ENCODE results near the gene CLIP2.

Gene CLIP2

DNA sequence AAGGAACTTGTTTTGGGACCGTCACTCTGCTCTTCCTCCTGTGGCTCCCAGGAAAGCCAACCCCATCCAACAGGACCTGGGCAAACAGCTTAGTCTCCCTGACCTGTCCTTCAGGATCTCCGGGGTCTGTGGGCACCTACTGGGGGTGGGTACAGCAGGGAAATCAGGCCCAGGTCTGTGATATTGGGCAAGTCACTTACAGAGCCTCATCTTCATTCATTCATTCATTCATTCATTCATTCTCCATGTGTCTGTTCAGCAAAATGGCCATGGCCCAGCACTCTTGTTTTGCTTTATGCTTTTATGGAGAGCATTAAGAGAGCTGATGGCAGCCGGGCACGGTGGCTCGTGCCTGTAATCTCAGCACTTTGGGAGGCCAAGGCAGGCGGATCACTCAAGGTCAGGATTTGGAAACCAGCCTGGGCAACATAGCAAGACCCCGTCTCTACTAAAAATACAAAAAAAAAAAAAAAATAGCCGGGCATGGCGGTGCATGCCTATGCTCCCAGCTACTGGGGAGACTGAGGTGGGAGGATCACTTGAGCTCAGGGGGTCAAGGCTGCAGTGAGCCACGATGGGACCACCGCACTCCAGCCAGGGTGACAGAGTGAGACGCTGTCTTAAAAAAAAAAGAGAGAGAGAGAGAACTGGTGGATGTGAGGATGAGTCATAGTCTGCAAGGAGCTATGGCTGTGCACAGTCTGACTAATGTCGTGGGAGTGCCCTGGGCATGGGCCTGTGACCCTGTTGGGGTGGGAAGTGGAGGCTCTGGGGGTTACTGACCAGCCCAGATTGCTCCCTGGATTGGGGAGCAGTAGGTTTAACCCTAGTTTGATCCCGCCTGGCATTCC lies 54.3 kb downstream of the CLIP2 start:
- TF ChIP-seq POLR2AphosphoS5 (IDR thresholded peaks at IDR 0.05; ENCODE audit: low read depth, low read length) (no peak), FOXP2 (optimal IDR thresholded peaks at IDR 0.05; ENCODE audit: borderline replicate concordance, extremely low read depth, extremely low read length, insufficient read depth) (no peak), TAF1 (IDR thresholded peaks at IDR 0.05; ENCODE audit: borderline replicate concordance, insufficient read depth, low read length) (no peak), SIN3A (IDR thresholded peaks at IDR 0.05; ENCODE audit: borderline replicate concordance, insufficient read depth, low read length) (no peak)
- TF ChIP-seq, protein P1, sequence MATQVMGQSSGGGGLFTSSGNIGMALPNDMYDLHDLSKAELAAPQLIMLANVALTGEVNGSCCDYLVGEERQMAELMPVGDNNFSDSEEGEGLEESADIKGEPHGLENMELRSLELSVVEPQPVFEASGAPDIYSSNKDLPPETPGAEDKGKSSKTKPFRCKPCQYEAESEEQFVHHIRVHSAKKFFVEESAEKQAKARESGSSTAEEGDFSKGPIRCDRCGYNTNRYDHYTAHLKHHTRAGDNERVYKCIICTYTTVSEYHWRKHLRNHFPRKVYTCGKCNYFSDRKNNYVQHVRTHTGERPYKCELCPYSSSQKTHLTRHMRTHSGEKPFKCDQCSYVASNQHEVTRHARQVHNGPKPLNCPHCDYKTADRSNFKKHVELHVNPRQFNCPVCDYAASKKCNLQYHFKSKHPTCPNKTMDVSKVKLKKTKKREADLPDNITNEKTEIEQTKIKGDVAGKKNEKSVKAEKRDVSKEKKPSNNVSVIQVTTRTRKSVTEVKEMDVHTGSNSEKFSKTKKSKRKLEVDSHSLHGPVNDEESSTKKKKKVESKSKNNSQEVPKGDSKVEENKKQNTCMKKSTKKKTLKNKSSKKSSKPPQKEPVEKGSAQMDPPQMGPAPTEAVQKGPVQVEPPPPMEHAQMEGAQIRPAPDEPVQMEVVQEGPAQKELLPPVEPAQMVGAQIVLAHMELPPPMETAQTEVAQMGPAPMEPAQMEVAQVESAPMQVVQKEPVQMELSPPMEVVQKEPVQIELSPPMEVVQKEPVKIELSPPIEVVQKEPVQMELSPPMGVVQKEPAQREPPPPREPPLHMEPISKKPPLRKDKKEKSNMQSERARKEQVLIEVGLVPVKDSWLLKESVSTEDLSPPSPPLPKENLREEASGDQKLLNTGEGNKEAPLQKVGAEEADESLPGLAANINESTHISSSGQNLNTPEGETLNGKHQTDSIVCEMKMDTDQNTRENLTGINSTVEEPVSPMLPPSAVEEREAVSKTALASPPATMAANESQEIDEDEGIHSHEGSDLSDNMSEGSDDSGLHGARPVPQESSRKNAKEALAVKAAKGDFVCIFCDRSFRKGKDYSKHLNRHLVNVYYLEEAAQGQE (IDR thresholded peaks at IDR 0.05; ENCODE audit: insufficient read depth in 1 of 2, low read depth in 2 of 2, low read length in 2 of 2): no peak

DNA sequence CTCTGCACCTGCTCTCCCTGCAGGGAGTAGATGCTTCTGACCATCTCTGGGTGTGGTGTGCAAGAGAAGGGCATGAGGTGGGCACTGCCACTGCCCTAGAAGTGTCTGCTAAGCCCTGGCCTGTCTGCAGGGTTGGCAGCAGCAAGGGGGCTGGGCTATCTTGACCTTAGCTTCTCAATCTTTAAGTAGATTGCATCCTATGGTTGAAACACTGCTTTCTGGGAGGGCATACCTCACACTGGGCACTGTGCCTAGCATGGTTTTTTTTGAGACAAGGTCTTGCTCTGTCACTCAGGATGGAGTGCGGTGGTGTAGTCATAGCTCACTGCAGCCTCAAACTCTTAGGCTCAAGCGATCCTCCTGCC lies 54.9 kb downstream of the CLIP2 start:
- no peak for TF ChIP-seq SIN3A (IDR thresholded peaks at IDR 0.05; ENCODE audit: borderline replicate concordance, insufficient read depth, low read length)
- TF ChIP-seq TAF1 (IDR thresholded peaks at IDR 0.05; ENCODE audit: borderline replicate concordance, insufficient read depth, low read length): no peak
- TF ChIP-seq POLR2AphosphoS5 (IDR thresholded peaks at IDR 0.05; ENCODE audit: low read depth, low read length): no peak
- TF ChIP-seq, protein P1 (IDR thresholded peaks at IDR 0.05; ENCODE audit: insufficient read depth in 1 of 2, low read depth in 2 of 2, low read length in 2 of 2): no peak
- TF ChIP-seq FOXP2 (optimal IDR thresholded peaks at IDR 0.05; ENCODE audit: borderline replicate concordance, extremely low read depth, extremely low read length, insufficient read depth): no peak

DNA sequence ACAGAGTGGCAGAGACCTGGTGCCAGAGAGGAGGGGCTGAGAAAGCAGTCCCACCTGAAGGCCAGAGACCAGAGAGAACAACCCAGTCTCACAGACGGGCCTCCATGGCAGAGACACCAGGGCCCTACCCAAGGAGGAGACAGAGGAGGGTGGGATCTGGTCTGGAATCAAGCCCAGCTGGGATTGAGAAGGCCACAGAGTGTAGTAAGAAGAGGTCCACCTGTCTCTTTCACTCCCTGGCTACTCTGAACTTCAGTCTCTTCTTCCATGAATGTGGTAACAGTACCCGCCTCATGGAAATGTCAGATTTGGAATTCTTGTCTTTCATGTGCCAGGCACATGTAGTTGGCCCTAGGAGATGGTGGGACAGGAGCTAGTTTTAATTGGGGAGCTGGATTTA lies 55.6 kb downstream of the CLIP2 start:
- no peak for TF ChIP-seq FOXP2 (optimal IDR thresholded peaks at IDR 0.05; ENCODE audit: borderline replicate concordance, extremely low read depth, extremely low read length, insufficient read depth)
- TF ChIP-seq SIN3A (IDR thresholded peaks at IDR 0.05; ENCODE audit: borderline replicate concordance, insufficient read depth, low read length): no peak
- no peak for TF ChIP-seq TAF1 (IDR thresholded peaks at IDR 0.05; ENCODE audit: borderline replicate concordance, insufficient read depth, low read length)
- TF ChIP-seq, protein P1 (IDR thresholded peaks at IDR 0.05; ENCODE audit: insufficient read depth in 1 of 2, low read depth in 2 of 2, low read length in 2 of 2): no peak
- TF ChIP-seq POLR2AphosphoS5 (IDR thresholded peaks at IDR 0.05; ENCODE audit: low read depth, low read length): no peak

DNA sequence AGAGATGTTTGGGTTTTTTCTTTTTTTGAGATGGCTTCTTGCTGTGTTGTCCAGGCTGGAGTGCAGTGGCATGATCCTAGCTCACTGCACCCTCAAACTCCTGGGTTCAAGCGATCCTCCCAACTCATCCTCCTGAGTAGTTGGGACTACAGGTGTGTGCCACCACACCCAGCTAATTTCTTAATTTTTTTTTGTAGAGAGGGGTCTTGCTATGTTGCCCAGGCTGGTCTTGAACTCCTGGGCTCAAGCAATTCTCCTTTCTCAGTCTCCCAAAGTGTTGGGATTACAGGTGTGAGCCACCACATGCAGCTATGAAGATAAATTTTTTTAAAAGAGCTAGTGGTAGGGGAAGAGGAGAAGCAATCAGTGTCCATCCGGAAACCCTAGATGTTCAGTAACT lies 56.8 kb downstream of the CLIP2 start:
- TF ChIP-seq FOXP2 (optimal IDR thresholded peaks at IDR 0.05; ENCODE audit: borderline replicate concordance, extremely low read depth, extremely low read length, insufficient read depth) (no peak), SIN3A (IDR thresholded peaks at IDR 0.05; ENCODE audit: borderline replicate concordance, insufficient read depth, low read length) (no peak), TAF1 (IDR thresholded peaks at IDR 0.05; ENCODE audit: borderline replicate concordance, insufficient read depth, low read length) (no peak), POLR2AphosphoS5 (IDR thresholded peaks at IDR 0.05; ENCODE audit: low read depth, low read length) (no peak)
- TF ChIP-seq, protein P1 (IDR thresholded peaks at IDR 0.05; ENCODE audit: insufficient read depth in 1 of 2, low read depth in 2 of 2, low read length in 2 of 2): no peak
